ENCODE results near the gene AGPAT4.

Gene AGPAT4

DNA sequence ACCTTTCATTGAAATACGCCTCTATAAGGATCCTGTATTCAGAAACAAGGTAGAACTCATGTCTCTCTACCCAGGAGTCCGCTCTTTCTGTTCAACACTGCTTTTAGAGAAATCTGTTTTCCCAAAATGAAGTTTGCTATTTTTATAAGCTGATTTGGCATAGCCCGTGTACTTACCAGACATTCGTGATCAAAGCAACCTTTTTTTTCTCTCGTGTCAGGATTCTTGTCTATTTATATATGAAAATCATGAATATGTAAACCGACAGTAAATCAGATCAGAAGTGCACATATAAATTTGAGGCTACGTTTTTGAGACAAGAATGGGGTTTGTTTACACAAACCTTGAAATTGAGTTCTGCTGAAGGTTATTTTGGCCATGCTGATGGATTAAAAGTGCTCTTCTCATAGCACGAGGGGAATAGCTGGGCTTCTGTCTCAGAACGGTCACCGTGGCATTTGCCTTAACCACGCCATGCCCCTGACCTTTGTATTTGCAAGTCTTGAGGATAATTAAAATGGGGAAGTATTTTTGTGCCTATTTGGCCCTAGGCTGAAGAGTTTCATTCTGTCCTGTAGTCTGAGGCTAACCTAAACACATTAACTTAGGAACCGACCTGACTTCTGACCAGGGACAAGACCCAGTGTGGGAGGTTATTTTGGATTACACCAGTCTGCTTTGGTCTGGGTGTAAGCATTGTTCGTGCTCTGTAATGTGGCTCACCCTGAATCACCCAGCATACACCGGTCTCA lies 163.7 kb downstream of the AGPAT4 start:
- DNase-seq (ENCODE audit: low read depth), result no peak

DNA sequence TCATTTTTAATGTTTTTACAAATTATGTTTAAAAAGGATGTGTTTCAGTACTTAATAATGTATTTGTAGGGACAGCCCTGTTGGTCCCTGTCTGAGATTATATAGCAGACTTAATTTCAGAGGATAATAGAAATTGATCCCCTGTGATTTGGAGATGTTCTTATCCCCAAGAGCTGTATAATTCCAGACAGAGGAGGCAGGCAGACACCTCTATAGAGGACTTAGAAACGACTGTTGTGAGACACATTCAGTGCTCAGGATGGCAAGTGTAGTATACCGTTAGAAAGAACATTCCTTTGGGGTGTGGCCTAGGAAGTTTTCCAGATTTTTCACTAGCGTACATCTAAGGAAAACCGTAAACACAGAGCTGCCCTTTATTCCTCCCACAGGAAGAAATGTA lies 164.5 kb downstream of the AGPAT4 start:
- no peak for DNase-seq (ENCODE audit: low read depth)

DNA sequence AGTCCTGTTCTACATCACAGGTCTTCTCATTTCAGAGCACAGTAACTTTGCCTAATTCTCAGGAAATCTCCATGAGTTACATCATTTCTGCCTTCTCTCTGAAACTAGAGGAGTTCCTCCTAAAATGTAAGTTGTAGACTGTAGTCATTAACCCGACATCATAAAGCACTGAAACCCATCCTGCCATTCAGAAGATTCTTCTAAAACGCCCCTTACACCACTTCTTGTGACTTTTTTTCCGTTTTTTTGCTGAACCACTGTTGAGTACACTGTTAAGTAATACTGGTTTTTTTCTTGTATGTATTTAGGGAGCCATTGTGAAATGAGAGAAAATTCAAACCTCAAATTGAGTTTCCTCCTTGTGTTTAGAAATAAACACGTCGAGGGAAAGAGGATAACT lies 164.9 kb downstream of the AGPAT4 start:
- no peak for DNase-seq (ENCODE audit: low read depth)

DNA sequence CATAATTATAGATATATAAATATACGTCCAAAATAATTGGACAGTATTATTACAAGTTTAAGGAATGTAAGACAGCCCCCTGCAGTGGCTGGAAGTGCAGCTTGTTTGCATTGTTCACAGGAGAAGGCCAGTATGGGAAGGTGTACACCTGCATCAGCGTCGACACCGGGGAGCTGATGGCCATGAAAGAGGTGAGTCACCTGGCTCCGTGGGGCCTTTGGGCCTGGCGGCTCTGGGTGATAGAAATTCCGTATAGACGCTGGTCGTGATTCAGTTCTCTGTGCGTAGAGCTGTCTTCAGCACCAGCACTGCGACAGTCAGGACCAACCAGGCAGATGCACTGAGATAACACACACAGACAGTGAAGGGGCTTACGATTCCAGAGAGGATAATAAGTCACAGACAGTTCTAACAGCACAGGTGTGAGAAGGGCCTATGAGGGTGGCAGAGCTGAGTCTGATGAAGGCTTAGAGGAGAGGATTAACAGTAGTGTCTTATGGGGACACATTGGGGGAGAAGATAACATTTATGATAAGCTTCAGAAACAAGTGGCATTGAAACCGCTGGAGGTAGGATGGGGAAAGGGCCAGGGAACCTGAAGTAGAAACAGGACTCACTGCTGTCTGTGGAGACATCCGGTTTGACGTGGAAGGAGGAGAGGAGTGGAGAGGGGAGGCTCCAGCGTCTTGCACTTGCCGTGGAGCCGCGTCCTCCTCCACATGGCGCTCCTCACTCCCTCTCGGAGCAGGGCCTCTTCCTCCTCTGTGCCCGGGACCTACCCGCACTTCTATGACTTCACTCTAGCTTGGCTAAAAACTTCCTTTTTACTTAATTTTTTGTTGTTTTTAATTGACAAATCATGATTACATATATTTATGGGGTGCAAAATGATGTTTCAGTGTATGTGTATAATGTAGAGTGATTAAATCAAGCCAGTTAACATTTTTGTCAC lies 165.8 kb downstream of the AGPAT4 start:
- no peak for DNase-seq (ENCODE audit: low read depth)

DNA sequence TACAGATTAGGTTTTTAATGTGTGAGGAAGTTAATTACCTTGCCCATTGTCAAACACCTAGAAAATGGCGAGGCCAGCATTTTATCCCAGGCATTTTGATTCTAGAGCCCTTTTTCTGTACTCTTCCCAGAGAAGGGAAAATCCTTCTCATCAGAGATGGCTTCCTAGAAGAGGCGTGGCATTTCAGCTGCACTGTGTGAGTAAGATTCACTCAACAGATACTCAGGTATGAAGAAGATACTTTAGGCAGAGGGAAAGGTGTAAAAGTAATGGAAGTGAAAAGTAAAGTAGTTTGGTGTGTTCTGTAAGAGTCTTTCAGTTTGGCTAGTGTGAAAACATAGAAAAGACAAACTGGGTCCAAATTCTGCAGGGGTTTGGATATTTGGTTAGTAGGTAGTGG lies 168.5 kb downstream of the AGPAT4 start:
- no peak for DNase-seq (ENCODE audit: low read depth)

DNA sequence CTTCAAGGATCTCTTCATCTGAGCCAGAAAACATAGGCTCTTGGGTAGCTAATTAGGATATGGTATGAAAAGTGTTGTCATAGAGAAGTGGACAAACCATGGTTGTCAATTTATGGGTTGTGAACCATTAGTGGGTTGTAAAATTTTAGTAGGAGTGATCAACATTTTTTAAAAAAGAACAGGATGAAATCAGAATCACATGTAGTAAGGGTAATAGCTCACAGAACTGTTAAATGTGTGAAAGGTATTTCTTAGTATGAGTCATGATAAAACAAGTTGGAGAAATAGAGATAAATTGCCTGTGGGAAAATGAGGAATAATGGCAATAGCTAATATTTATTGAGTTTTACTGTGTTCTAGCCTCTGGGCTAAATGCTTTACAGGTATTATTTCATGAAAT lies 168.9 kb downstream of the AGPAT4 start:
- no peak for DNase-seq (ENCODE audit: low read depth)

DNA sequence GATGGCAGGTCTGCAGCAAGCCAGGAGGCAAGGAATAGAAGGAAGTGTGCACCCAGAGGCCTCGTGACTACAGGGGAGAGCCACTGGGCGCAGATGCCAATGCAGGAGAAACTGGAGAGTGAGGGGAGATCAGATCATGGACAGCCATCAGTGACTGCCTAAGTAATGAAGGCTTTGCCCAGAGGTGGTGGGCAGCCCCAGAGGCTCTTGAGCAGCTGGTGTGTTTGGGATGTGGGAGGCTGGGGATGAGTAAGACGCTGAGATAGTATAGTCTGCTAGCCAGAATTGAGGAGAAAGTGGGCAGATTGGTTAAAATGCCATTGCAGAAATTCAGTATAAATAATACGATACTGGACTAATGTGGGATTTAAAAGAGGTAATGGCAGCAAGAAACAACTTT lies 170.4 kb downstream of the AGPAT4 start:
- DNase-seq (ENCODE audit: low read depth), result no peak

DNA sequence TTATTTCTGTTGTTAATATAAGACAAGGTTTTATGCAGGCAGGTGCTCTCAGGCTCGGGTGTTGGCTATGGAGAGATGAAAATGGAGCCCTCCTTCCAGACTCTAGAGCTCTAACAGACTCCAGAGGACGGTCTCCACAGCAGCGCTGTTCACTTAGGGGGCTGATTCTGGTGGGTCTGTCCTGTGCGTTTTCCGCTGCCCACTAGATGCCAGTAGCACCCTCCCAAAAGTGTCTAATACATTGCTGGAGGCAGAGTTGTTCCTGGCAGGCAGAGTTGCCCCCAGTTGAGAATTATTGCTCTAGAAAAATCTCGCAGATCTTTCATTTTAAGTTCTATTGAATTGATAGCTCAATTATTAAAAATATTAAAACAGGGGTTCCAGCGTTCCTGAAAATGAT lies 172.3 kb downstream of the AGPAT4 start:
- no peak for DNase-seq (ENCODE audit: low read depth)

DNA sequence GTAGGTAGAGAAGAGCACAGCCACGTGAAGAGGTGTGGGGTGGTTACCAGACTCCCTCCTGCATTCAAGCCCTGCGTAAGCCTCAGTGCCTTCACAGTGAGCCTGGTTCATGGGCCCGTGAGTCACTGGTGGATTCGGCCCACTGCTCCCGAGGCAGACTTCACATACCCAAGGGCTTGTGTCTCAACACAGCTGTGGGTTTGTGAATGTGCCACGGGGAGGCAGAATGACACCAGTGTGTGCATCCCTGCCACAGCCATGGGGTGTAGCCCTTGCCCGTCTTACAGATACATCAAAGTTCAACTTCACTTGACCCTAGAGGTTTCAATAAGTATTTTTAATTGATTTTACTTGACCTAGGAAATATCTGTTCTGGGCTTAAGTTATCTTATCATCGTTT lies 173.8 kb downstream of the AGPAT4 start:
- DNase-seq (ENCODE audit: low read depth), result no peak

DNA sequence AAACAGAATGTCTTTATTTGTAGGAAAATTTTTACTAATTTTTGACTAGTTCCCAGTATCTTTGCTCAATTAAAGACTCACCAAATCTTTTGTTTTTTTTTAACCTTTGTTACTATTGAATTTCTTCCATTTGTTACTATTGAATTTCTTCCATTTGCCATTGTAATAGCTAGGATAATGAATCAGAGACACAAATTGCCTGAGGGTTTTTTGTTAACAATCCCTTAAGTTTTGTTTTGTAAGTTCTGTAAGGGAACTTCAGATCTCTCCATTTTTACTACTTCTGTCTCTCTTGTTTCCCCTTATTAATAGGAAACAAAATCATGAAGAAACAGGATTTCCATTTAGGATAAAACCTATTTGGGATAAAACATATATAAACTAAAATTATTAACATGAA lies 177.9 kb downstream of the AGPAT4 start:
- DNase-seq (ENCODE audit: low read depth), result no peak

DNA sequence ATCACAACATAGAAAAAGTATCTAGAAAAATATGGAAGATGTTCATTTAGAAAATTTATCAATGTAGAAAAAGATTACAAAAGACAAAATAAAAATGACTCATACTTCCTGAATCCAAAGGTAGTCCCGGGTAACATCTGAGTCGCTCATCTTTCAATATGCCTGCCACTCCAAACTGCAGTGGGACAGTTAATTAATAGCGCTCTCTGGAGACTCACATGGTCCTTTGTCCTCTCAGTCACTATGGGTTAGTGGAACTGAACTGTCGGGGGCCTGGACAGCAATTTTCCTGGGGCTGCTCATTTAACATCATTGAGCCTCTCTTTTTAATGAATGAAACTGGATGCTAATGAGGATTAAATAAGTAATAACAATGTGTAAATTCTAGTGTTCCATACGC lies 178.9 kb downstream of the AGPAT4 start:
- DNase-seq (ENCODE audit: low read depth), result no peak

DNA sequence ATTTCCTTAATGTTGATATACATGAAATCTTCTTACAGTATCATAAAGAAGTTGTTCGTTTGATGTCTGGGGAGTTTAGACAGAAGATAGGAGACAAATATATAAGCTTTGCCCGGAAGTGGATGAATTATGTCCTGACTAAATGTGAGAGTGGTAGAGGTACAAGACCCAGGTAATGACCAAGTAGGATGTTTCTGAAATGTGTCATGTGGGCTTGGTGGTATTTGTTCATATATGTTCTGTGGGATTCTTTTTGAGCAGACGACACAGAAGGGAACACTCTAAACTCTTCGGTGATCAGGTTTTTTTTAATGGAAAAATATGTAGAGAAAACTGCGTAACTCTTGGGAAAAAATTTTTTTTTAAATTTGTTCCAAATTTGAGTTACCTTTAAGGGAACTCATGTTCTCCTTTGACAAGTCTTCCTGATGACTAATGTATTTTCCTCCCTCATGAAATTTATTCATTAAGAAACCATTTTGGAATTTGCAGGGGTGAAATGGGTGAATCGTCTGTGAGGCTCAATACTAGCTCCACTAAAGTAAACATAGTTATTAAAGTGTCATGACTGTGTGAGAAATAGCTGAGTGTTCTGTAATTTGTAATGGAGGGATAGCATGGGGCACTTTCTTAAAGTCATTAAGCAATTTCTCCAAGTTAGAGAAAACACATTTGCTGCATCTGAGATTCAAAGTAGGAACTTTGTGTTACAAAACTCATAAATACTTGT lies 181.7 kb downstream of the AGPAT4 start:
- no peak for DNase-seq (ENCODE audit: low read depth)

DNA sequence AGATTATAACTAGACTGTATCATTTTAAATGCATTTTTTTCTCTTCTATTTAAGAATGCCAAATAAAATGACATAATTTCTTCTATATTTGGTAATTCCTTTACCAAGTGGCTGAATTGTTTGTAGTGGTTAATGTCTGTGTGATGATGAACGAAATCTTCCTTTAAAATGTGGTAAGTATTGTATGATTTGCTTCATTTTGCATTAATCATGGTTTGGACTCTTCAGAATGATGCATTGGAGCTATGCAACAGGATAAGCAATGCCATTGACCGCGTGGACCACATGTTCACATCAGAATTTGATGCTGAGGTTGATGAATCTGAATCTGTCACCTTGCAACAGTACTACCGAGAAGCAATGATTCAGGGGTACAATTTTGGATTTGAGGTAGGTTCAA lies 182.7 kb downstream of the AGPAT4 start:
- no peak for DNase-seq (ENCODE audit: low read depth)

DNA sequence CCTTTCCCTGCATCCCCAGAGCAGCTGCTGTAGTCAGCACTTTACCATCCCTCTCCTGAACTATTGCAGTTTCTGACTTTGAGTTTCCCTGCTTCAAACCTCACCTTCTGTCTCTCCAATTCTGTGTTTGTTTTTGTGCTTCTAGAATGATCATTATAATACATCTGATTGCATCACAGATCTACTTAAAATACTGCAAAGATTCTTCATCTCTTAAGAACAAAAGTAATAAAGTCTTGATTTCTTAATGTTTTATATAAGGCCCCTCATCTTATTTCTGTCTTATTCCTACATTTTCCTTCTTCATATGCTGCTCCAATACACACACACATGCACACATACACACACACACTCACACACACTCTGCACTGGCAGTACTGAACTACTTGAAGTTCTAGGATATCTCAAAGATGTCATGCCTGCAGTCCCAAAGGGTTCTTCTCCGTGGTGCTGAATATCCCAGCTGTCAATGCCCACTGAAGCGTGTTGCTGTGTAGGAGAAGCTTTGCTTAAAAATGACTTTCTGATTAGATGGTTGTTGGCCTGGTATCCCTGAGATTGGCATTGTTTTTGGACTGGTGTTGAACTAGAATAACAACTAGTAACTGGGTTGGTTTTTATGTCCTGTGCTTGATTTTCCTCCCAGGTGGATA lies 185.1 kb downstream of the AGPAT4 start:
- DNase-seq (ENCODE audit: low read depth), result no peak

DNA sequence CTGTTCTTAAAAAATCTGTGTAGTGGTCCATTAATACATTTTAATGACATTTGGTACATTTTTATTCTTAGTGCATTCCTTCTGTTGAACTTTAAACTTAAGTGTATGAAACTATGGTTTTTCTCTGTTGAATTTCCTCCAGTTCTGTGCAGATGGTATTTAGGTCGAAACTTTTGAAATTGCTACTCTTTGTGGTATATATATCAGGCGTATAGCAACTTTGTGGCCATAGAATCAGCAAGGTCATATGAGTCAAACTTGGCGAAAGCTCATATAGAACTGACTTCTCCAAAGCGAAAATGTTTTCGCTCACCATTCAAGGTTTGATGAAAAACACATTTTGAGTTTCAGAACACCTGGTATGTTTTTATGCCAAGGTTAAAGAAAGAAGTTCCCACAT lies 188.6 kb downstream of the AGPAT4 start:
- no peak for DNase-seq (ENCODE audit: low read depth)

DNA sequence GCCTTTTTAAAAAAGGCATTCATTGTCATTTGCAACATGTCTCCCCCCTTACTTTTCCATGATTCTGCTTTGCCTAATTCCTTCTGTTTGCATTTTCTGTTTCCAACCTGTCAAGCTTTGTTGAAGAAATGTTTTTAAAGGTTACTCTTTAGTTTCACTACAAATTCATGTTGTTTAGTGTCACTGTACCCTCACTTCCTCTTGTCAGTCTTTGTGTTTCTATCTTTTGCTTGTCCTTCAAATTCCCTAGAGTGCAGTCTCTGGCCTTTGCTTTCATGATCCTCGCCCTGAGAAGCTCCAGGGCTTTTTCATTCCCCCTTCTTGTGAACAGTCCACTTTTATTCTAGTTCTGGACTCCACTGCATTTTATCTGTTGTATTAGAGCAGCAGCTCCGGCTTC lies 191.6 kb downstream of the AGPAT4 start:
- DNase-seq (ENCODE audit: low read depth), result no peak

DNA sequence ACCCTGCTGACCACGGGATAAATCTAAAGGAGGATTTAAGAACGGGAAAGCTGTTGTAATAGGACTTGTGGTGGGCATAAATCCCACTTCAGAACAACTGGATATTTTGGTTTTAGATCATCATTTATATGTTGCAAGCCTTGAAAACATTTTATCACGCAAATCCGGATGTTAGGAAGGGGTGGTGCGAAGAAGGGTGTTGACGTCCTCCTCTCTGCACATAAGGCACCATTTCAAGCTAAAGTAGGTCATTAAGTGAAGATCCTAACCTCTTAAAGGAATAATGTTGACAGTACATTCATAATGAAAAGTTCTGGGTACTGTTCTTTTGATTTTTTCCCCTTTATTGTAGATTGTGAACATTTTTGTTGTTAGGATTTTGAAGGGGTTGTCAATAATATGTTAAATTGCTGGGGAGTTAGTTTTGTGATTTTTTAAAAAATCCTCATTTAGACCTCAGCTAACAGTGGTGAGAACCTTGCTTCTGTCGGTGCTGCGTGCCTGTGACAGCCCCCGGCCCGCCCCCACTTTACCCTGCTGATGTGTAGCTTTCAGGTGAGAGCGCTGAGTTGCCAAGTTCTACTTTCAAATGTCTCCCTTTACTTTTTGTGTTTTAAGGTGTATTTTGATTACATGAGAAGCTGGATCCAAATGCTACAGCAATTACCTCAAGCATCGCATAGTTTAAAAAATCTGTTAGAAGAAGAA lies 193.4 kb downstream of the AGPAT4 start:
- DNase-seq (ENCODE audit: low read depth), result no peak

Measured in fibroblast of the conjunctiva (primary cell).